Cortex of kidney (tissue), 1 donor: Measurements from ENCODE around the gene PABPC1L.

ENCODE experiments used
- DNase-seq: peaks from one replicate; lab custom pipeline; 2025; lab: John Stamatoyannopoulos, UW

The PABPC1L gene

GRCh38 chr20:44900231-44900854, 9.5 kb upstream of the PABPC1L start:
- DNase-seq, result no peak

GRCh38 chr20:44901974-44902373, 7.9 kb upstream of the PABPC1L start:
- DNase-seq, result no peak

- DNase-seq, result no peak
These were observed 5.5 kb upstream of the PABPC1L start for GRCh38 chr20:44904377-44904776.

- no peak for DNase-seq
These were observed 631 bp upstream of the PABPC1L start for GRCh38 chr20:44908987-44909871.

- DNase-seq, result no peak
These were observed 916 bp downstream of the PABPC1L start for GRCh38 chr20:44910690-44911262.

GRCh38 chr20:44911264-44911921, 1.5 kb downstream of the PABPC1L start:
- no peak for DNase-seq

GRCh38 chr20:44912189-44912588, 2.3 kb downstream of the PABPC1L start:
- DNase-seq, result no peak

GRCh38 chr20:44914924-44915323, 5.1 kb downstream of the PABPC1L start:
- no peak for DNase-seq

- DNase-seq, result no peak
These were observed 6.7 kb downstream of the PABPC1L start for GRCh38 chr20:44916586-44916985.

- no peak for DNase-seq
These were observed 7.5 kb downstream of the PABPC1L start for GRCh38 chr20:44917399-44917798.

GRCh38 chr20:44918342-44918741, 8.5 kb downstream of the PABPC1L start:
- DNase-seq, result no peak

- DNase-seq, result no peak
These were observed 8.9 kb downstream of the PABPC1L start for GRCh38 chr20:44918761-44919160.

- DNase-seq, result no peak
These were observed 11.6 kb downstream of the PABPC1L start for GRCh38 chr20:44921447-44921846.

- no peak for DNase-seq
These were observed 14.7 kb downstream of the PABPC1L start for GRCh38 chr20:44924541-44924940.

GRCh38 chr20:44928595-44928994, 18.7 kb downstream of the PABPC1L start:
- no peak for DNase-seq

GRCh38 chr20:44930517-44931168, 20.8 kb downstream of the PABPC1L start:
- no peak for DNase-seq

GRCh38 chr20:44931911-44932310, 22.1 kb downstream of the PABPC1L start:
- DNase-seq, result no peak

GRCh38 chr20:44932916-44933315, 23.1 kb downstream of the PABPC1L start:
- no peak for DNase-seq

- no peak for DNase-seq
These were observed 26.6 kb downstream of the PABPC1L start for GRCh38 chr20:44936510-44936909.

GRCh38 chr20:44938637-44939036, 28.8 kb downstream of the PABPC1L start:
- no peak for DNase-seq

- no peak for DNase-seq
These were observed 31.3 kb downstream of the PABPC1L start for GRCh38 chr20:44941120-44941691.
